ENCODE measurements around the gene CCDC88C.

Gene CCDC88C

GRCh38 chr14:91346838-91347173, 70.8 kb downstream of the CCDC88C start:
- DNase-seq (ENCODE audit: low read depth, low spot score): no peak

DNA sequence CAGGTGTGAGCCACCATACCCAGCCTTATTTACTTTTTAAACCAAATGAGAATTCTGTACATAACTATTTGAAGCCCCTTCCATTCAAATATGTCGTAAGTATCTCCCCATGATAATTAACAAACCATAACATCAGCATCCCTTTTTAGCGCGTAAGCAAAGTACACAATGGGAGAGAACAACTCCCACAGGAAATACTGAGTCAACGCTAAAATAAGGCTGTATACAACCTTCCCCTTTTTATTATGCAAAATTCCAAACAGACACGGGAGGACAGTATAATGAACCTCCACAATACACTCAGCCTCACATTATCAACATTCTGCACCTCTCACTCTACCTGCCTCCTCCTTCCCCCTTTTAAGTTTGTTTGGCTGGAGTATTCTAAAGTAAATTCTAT, 73.5 kb downstream of the CCDC88C start:
- DNase-seq (ENCODE audit: low read depth, low spot score): no peak

DNA sequence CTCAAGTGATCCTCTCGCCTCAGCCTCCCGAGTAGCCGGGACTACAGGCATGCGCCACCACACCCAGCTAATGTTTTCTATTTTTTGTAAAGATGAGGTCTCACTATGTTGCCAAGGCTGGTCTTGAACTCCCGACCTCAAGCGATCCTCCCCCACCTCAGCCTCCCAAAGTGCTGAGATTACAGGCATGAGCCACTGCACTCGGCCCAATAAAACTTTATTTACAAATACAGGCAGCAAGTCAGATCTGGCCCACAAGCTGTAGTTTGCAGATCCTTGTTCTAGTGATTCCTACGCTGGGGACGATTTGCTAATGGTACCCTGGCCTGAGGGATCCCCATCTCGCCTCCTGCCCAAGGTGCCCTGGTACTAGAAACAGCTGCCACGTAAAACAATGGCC, 74.6 kb downstream of the CCDC88C start:
- DNase-seq (ENCODE audit: low read depth, low spot score): no peak

DNA sequence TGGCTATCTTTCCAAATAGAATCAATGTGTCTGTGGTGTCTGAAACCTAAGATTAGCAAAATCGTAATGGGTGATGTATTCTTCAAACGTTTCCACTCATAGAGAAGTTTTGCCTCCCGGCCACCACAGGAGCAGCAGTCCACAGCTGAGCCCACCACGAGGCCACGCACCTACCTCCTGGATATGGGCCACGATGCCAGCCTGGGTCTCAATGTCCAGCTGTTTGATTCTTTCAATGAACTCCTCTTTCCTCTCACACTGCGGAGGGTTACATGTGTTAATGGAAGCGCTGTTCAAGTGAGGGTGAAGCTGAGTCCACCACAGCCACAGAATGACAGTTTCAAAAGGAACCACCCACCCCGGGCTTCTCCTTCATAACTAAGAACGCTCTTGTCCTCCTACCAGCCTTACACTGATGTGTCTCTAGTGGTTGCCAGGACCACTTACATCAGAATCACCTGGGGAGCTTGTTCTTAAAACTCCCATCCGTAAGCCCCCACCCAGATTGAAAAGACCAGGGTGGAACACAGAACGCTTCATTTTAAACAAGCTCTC, 75.3 kb downstream of the CCDC88C start:
- DNase-seq (ENCODE audit: low read depth, low spot score): no peak

GRCh38 chr14:91341751-91342154, 75.9 kb downstream of the CCDC88C start:
- DNase-seq (ENCODE audit: low read depth, low spot score): no peak

DNA sequence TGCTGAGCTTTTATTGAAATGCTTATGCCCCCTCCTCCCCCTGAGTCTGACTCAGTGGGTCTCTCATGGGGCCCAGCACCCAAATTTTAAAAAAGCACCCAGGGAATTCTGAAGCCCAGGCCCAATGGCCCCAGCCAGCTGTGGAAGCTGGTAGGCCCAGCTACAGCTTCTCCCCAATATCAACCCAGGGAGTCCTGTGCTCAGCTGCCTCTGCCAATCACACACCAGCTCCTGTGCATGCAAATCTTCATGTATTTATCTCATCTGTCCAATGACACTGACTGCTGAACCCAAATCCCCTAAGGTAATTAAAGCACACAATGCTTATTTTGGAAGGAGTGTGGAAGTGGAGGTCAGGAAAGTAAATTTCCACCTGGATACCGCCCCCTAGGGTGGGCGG, 76.3 kb downstream of the CCDC88C start:
- DNase-seq (ENCODE audit: low read depth, low spot score): no peak

DNA sequence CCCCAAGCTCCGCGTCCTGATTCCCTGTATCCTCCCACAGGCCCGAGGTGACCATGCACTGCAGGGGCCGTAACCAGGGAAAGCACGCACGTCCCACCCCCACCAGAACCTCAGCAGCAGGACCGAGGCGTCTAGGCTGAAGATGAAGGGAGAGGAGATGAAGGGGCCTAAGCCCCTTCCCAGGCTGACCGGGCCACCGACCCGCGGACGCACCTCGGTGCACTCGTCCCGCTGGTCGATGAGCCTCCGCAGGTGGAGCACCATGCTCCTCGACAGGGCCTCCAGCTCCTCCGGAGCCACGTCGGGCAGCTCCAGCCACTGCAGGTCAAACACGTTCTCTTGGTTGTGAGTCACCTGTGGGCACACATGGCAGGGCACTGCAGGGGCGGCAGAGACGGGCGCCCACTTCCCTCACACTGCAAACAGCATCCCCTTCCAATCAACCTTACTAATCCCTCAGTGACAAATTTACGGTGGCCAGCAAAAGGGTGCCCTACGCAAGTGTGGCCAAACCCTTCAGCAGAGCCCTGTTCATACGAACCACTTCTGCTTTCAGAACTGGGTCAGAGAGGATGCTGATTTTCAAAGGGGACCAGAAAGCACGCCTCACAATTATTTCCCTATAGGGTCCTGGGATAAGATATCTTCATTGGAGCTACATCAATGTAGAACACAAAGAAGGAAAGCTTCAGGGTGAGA, 77.8 kb downstream of the CCDC88C start:
- no peak for DNase-seq (ENCODE audit: low read depth, low spot score)

- DNase-seq (ENCODE audit: low read depth, low spot score): no peak
Observed at GRCh38 chr14:91339076-91339475, 78.5 kb downstream of the CCDC88C start.

- DNase-seq (ENCODE audit: low read depth, low spot score): no peak
Observed at GRCh38 chr14:91338379-91338778, 79.2 kb downstream of the CCDC88C start.

GRCh38 chr14:91337699-91338335, 79.8 kb downstream of the CCDC88C start:
- DNase-seq (ENCODE audit: low read depth, low spot score): no peak

- no peak for DNase-seq (ENCODE audit: low read depth, low spot score)
Observed at GRCh38 chr14:91336093-91336450, 81.5 kb downstream of the CCDC88C start.

- no peak for DNase-seq (ENCODE audit: low read depth, low spot score)
Observed at GRCh38 chr14:91335191-91336092, 82.2 kb downstream of the CCDC88C start.

- DNase-seq (ENCODE audit: low read depth, low spot score): no peak
Observed at GRCh38 chr14:91333650-91334039, 84.0 kb downstream of the CCDC88C start.

DNA sequence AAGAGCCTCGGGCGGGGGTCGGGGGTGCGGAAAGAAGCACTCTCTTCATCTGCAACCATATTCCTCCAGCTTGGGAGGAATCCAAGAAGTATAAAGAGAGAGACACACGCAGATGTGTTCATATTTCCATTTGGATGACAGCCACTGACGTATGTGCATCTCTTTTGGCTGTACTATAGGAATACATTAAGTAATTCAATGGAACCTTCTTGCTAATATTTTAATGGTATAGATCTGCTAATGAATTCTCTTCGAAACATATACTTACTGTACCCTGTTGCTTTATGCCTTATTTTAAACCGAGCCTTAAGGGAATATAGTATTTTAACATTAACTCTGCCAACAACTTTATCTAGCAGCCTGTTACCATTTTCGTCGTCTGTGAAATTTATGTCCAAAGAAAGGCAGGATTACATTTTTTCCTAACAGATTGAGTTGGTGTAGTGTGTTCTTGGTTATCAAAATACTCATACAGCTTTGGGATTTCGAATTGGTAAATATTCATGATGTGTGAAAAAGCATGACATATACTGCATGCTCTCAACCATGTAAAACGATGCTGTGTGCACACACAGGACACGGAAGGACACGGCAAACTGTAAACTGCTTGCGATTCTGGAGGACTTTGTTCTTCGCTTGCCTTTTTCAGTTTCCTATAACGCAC, 84.5 kb downstream of the CCDC88C start:
- no peak for DNase-seq (ENCODE audit: low read depth, low spot score)

DNA sequence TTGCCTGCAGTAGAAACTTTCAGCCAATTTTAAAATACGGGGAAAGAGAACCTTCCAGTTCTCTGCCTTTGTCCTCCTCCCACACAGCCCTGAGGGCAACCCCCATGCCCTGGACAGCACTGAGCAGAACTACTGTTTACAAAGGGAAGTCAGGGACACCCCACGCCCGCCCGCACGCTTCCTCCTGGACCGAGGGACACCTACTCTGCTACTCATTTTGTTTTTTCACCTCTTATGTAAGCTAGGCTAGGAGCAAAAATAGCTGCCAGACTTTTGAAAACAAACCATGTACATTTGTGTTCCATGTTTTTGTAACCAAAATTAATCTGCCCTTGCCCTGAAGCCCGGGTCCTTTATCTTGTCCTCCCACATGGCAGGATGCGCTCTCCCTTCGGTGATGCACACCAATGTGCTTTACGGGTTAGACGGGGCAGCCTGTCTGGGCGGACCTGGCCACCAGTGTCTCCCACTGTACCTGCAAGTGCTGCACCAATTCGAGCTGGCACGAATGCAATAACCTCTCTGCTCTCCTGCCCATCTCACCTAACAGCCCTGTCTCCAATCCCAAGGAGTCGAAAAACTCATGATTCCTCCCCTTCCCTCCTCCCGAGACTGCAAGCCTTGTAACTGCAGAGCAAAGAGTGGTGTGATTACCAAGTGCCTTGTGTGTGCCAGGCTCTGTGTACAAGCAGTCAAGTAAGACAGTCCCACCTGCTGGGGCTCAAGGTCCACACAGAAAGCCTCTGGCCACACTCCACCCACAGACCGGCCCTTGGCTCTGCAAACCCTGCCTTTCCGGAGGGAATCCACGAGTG, 85.2 kb downstream of the CCDC88C start:
- no peak for DNase-seq (ENCODE audit: low read depth, low spot score)

- DNase-seq (ENCODE audit: low read depth, low spot score): no peak
Observed at GRCh38 chr14:91331721-91332120, 85.9 kb downstream of the CCDC88C start.

GRCh38 chr14:91330856-91331255, 86.8 kb downstream of the CCDC88C start:
- DNase-seq (ENCODE audit: low read depth, low spot score): no peak

- no peak for DNase-seq (ENCODE audit: low read depth, low spot score)
Observed at GRCh38 chr14:91330096-91330696, 87.4 kb downstream of the CCDC88C start.

- no peak for DNase-seq (ENCODE audit: low read depth, low spot score)
Observed at GRCh38 chr14:91329486-91330014, 88.1 kb downstream of the CCDC88C start.

GRCh38 chr14:91328313-91329050, 89.1 kb downstream of the CCDC88C start:
- no peak for DNase-seq (ENCODE audit: low read depth, low spot score)

Data from astrocyte of the hippocampus (primary cell).